NCI-H2196 treated with DMSO at 0.1 percent for 48 hours (cell line): ENCODE data around the gene TEX2.

Experiments
- DNase-seq: peaks from one replicate; lab custom pipeline; 2025; ENCODE audit not compliant: unreplicated experiment; lab: John Stamatoyannopoulos, UW

TEX2 gene, protein sequence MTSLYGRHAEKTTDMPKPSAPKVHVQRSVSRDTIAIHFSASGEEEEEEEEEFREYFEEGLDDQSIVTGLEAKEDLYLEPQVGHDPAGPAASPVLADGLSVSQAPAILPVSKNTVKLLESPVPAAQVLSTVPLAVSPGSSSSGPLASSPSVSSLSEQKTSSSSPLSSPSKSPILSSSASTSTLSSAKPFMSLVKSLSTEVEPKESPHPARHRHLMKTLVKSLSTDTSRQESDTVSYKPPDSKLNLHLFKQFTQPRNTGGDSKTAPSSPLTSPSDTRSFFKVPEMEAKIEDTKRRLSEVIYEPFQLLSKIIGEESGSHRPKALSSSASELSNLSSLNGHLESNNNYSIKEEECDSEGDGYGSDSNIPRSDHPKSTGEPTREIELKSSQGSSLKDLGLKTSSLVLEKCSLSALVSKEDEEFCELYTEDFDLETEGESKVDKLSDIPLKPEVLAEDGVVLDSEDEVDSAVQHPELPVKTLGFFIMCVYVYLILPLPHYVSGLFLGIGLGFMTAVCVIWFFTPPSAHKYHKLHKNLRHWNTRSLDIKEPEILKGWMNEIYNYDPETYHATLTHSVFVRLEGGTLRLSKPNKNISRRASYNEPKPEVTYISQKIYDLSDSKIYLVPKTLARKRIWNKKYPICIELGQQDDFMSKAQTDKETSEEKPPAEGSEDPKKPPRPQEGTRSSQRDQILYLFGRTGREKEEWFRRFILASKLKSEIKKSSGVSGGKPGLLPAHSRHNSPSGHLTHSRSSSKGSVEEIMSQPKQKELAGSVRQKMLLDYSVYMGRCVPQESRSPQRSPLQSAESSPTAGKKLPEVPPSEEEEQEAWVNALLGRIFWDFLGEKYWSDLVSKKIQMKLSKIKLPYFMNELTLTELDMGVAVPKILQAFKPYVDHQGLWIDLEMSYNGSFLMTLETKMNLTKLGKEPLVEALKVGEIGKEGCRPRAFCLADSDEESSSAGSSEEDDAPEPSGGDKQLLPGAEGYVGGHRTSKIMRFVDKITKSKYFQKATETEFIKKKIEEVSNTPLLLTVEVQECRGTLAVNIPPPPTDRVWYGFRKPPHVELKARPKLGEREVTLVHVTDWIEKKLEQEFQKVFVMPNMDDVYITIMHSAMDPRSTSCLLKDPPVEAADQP

GRCh38 chr17:64263000-64263766 lies at the start of gene TEX2:
TSS of gene TEX2 (minus strand) at chr17:64263260. CDS start at chr17:64214217, 49,043 bp downstream.
- DNase-seq, result peak; percentile 84

DNA sequence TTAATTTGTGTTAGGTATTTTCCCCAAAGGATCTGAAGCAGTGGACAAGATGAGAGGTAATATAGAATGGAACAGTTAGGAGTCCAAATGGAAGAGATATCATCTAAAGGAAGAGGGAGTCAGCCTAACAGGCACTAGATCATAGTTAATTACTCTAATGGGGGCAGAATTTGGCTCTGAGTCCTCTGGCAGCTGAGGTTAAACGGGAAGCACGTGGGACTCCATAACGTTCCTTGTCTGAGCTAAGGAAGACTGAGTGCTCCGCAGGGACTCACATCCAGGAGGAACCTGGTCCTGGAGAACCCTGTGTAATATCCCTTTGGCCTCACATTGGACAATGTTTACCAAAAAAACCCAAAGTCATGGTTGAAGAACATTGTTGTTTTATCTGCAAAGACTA lies 46.6 kb upstream of the TEX2 start:
- no peak for DNase-seq

GRCh38 chr17:64309021-64309420 lies 46.0 kb upstream of the TEX2 start:
- DNase-seq, result no peak

DNA sequence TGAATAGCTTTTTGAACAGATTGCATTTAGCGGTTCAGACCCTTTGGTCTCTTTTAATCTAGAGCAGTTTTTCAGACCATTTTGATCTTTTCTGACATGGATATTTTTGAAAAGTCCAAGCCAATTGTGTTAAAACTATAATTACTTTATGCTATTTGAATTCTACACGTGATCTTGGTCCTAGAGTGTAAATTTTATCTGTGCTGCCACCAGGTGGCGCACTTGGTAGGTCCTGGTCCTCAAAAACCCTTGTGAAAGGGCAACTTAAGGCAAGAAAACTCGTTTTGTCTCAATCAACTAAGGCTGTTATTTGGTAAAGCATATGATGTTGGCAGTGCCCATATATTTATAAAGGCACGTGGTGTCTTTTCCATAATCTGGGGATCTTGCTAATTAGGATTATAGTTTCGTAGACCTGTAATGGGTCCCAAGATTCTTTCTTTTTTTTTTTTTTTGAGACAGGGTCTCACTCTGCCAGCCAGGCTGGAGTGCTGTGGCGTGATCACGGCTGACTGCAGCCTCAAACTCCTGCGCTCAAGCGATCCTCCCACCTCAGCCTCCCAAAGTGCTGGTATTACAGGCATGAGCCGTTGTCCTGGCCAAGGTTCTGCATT lies 43.9 kb upstream of the TEX2 start:
- no peak for DNase-seq

DNA sequence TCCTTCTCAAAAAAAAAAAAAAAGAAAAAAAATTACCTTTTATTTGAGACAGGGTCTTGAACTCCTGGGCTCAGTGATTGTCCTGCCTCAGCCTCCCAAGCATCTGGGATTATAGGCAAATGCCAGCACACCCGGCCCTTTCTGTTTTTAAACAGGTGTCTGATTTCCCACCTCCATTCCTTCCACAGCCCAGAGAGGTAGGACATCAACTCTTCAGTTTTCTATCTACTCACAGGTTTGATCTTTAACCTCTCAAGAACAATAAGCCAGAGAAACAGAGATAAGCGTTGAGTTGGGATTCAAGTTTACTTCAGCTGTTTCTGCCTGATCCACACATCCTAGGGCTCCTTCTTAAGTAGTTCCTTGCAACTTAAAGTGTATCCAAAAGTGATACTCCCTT lies 41.5 kb upstream of the TEX2 start:
- no peak for DNase-seq

- DNase-seq, result no peak
Measured at GRCh38 chr17:64300699-64300965, 37.6 kb upstream of the TEX2 start.

DNA sequence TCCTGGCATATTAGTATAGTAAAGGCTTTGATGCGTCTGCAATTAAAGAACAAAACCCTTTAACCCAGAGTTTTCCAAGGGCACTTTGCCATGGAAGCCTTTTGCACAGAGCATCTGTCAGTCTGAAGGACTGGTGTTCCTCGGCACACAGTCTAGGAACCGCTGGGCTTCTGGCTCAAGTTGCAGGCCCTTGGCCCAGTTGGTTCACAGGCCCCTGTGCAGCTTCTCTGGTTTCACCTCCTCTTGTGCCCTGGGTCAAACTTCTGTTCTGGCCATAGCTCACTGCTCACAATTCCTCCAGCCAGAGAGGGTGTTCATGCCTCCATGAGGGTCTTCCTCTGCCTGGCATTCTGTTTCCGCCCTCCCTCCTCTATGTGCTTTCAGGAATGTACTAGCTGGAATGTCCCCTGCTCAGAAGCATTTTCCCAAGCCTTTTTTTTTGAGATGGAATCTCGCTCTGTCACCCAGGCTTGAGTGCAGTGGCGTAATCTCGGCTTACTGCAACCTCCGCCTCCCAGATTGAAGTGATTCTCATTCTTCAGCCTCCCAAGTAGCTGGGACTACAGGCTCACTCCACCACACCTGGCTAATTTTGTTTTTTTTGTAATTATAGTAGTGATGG lies 34.5 kb upstream of the TEX2 start:
- DNase-seq, result no peak

DNA sequence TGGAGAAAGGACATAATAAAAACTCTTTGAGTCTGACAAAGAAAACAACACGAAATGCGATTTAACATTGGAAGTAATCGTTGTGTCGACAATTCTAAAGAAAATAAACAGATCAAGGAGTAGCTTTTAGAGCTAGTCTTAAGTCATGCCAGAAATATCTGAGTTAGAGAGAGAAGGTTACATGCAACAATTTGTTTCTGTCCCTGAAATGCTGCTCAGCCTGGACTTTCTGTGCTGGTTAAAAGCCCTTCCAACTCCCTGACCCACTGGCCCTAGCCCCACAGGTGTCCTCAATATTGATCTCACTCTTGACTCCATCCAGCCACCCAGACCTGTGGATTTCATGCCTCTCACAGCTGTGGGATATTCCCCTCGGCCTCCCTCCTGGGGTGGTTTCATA lies 33.2 kb upstream of the TEX2 start:
- no peak for DNase-seq

DNA sequence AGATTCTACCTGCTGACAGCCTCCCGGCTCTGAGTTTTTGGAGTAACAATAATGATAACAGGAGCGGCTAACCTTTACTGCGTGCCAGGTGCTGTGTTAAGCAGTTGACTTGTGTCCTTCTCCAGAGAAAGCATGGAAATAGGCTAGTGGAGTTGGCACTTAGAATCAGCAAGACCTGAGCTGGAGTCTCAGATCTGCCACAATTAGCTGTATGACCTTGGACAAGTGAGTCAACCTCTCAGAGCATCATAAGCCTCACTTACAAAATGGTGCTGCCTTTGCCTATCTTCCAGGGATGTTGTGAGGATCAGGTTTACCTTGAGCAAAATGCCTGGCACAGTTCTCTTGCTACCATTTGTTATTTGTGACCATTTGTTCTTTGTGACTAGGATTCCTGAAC lies 32.1 kb upstream of the TEX2 start:
- DNase-seq, result no peak

- no peak for DNase-seq
Measured at GRCh38 chr17:64291268-64291851, 28.3 kb upstream of the TEX2 start.

- DNase-seq, result no peak
Measured at GRCh38 chr17:64289741-64290141, 26.7 kb upstream of the TEX2 start.

GRCh38 chr17:64282753-64283080 lies 19.7 kb upstream of the TEX2 start:
- DNase-seq, result no peak

GRCh38 chr17:64281962-64282752 lies 19.1 kb upstream of the TEX2 start:
- DNase-seq, result peak; percentile 57

DNA sequence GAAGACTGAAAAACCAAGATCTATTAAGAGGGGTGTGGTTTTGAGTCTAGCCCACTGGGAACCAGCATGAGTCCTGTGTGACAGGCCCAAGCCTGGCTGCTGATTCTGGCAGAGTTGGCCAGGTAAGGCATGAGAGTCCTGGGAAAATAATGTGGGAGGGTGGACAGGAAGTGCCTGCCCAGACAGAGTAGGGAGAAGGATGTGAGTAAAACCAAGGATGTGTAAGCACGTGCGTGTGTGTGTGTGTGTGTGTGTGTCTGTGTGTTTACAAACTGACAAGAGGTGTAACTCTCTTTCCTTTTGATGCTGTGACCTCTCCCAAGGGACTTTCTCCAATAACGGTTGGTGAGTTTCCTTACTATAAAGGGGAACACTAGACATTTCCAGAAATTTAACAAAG lies 15.6 kb upstream of the TEX2 start:
- no peak for DNase-seq

DNA sequence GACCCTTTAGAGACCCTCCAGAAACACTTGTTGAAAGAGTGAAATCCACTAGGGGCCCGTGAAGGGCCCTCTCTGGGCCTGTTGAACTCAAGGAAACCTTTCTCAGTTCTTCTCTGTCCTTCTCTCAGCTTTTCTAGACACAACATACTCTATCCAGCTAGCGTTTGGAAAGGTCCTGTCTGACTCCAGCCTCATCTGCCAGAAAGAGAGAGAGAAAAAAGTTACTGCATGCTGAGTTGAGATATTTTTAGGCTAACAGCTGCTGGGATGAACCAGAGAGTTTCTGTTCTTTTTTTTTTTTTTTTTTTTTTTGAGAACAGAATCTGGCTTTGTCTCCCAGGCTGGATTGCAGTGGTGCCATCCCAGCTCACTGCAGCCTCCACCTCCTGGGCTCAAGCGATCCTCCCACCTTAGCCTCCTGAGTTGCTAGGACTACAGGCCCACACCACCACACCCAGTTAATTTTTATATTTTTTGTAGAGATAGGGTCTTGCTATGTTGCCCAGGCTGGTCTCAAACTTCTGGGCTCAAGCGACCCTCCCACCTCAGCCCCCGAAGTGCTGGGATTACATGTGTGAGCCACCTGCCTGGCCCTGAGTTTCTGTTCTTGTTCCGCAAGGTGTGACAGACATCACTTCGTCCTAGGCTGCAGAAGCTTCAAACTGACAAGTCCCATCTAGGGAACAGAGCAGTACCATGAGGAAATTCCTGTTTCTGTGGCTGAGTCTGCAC lies 14.9 kb upstream of the TEX2 start:
- no peak for DNase-seq

DNA sequence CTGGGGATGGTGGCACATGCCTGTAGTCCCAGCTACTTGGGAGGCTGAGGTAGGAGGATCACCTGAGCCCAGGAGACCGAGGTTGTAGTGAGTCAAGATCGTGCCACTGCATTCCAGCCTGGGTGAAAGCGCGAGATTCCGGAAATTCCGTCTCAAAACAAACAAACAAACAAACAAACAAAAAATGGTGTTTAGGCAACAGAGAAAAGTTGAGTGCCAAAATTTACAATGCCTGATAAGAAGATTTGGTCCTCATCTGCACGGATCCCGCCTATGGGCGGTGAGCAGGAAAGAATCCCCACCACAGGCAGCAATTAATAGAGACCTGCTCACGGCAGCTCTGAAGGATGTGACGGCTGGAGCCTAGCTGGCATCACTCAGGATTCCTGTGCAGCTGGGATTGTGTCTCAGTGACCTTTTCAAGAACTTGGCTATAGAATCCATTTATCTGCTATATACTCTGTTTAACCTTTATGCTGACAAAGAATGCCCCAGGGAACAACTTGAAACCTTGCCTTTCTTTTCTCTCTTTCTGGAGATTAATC lies 14.0 kb upstream of the TEX2 start:
- no peak for DNase-seq

GRCh38 chr17:64275016-64275415 lies 12.0 kb upstream of the TEX2 start:
- DNase-seq, result no peak

DNA sequence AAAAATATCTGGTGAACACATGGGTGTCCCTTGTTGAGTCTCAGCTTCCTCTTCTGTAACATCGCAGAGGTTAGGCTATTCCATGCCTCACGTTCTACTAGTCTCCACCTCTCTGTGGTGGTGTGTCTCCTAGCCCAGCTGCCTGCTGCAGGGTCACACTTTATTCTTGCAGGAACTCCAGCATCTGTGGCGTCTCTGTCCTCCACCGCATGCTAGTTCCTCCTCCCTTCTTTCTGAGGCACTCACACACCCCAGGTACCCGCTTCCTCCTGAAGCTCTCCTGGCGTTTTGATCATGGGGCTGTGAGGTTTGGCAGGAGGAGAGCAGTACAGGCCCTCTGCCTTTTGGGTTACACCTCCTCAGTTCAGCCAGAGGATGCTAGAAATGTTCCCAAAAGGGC lies 9.9 kb upstream of the TEX2 start:
- DNase-seq, result no peak
